Keratinocyte (primary cell): ENCODE data around the gene TRAF3. TPM values are rescaled to one million over a fixed set of nuclear protein-coding genes. Genes with fewer than 3 reads are reported as not detected.

Source experiments
- DNase-seq: peaks from one replicate; pipeline ENCODE4 v3.0.0-alpha.2; 2011; ENCODE audit warnings: low read depth, missing footprints, low spot score
- FAIRE-seq: peaks from 2 replicates; lab custom pipeline; 2011; peaks lifted over from hg19 to GRCh38; lab: Jason Lieb, UNC
- H2AFZ ChIP-seq: 2 replicates; pipeline ENCODE4 v1.6.0; 2012; ENCODE audit warnings: low read length, control low read depth, inconsistent platforms; ENCODE audit not compliant: control insufficient read depth
- H3K27ac ChIP-seq: 2 replicates; pipeline ENCODE4 v1.5.1; 2011; ENCODE audit warnings: low read length; ENCODE audit not compliant: control insufficient read depth, insufficient read depth
- H3K27me3 ChIP-seq: 3 replicates; pipeline ENCODE4 v1.6.0; 2011; ENCODE audit warnings: low read length; ENCODE audit not compliant: control insufficient read depth, insufficient read depth; ENCODE audit errors: extremely low read depth
- H3K36me3 ChIP-seq, 2 experiments: 2 replicates in 1 of 2; 3 replicates in 1 of 2; pipeline ENCODE4 v1.5.1; 2011; ENCODE audit warnings: low read length in 2 of 2, mild to moderate bottlenecking in 1 of 2; ENCODE audit not compliant: control insufficient read depth in 2 of 2, insufficient read depth in 2 of 2; ENCODE audit errors: extremely low read depth in 1 of 2
- H3K4me1 ChIP-seq: 3 replicates; pipeline ENCODE4 v1.5.1; 2011; ENCODE audit warnings: low read length; ENCODE audit not compliant: control insufficient read depth, insufficient read depth; ENCODE audit errors: extremely low read depth
- H3K4me2 ChIP-seq: 3 replicates; pipeline ENCODE4 v1.6.0; 2011; ENCODE audit warnings: low read depth, low read length; ENCODE audit not compliant: control insufficient read depth, insufficient read depth; ENCODE audit errors: extremely low read depth
- H3K4me3 ChIP-seq, 3 experiments: fragments of 200-600 bp in 1 of 3; sonication (generic) in 1 of 3; 2 replicates in 2 of 3; 3 replicates in 1 of 3; pipeline ENCODE4 v1.5.1; 2011 to 2016; ENCODE audit warnings: low read length in 3 of 3, mild to moderate bottlenecking in 3 of 3, control low read depth in 2 of 3, inconsistent platforms in 1 of 3, low read depth in 1 of 3, mixed read lengths in 1 of 3, mixed run types in 1 of 3, moderate library complexity in 1 of 3; ENCODE audit not compliant: control insufficient read depth in 2 of 3, insufficient read depth in 2 of 3; ENCODE audit errors: extremely low read depth in 1 of 3
- H3K79me2 ChIP-seq: 2 replicates; pipeline ENCODE4 v1.6.0; 2012; ENCODE audit warnings: low read length; ENCODE audit not compliant: control insufficient read depth, insufficient read depth
- H3K9ac ChIP-seq: 3 replicates; pipeline ENCODE4 v1.6.0; 2011; ENCODE audit warnings: low read length; ENCODE audit not compliant: control insufficient read depth, insufficient read depth; ENCODE audit errors: extremely low read depth
- H3K9me1 ChIP-seq: 3 replicates; pipeline ENCODE4 v1.6.0; 2011; ENCODE audit warnings: low read length; ENCODE audit not compliant: control insufficient read depth, insufficient read depth; ENCODE audit errors: extremely low read depth
- H3K9me3 ChIP-seq: 2 replicates; pipeline ENCODE4 v1.5.1; 2012; ENCODE audit warnings: low read depth, low read length; ENCODE audit not compliant: control insufficient read depth
- H4K20me1 ChIP-seq: 3 replicates; pipeline ENCODE4 v1.6.0; 2011; ENCODE audit warnings: low read length; ENCODE audit not compliant: control insufficient read depth, insufficient read depth; ENCODE audit errors: extremely low read depth
- EZH2 ChIP-seq: IDR thresholded peaks from one replicate; pipeline ENCODE4 v1.6.1; 2012; ENCODE audit warnings: inconsistent platforms, mild to moderate bottlenecking, low read length, moderate library complexity
- dilution Hi-C: fragments of 300-500 bp; cut with MboI; formaldehyde crosslinking; loops from one replicate; pipeline ENCODE4 v1.7.0; 2020; ENCODE audit warnings: low sequenced_read_pairs; ENCODE audit not compliant: extremely low pct_ligation_motif_present
- polyA plus RNA-seq, 5 experiments: library from polyadenylated mRNA; depleted of rRNA in 3 of 5; stranded (reverse) in 3 of 5; stranded (forward) in 1 of 5; unstranded in 1 of 5; fragments of >200 nt; gene quantifications; 1 replicate in 1 of 5; 2 replicates in 3 of 5; 3 replicates in 1 of 5; pipeline versions ENCODE4 v1.2.1 to v1.2.3, GENCODE V29; 2011 to 2012; ENCODE audit warnings: missing spikeins in 2 of 5, low read depth in 1 of 5, low replicate concordance in 1 of 5
- TF ChIP-seq, protein P1 (sequence below), 3 experiments: IDR thresholded peaks in 1 of 3; conservative IDR thresholded peaks in 1 of 3; optimal IDR thresholded peaks in 1 of 3; 2 replicates in 2 of 3; 3 replicates in 1 of 3; pipeline versions ENCODE3 to v1.5.1; 2011; ENCODE audit warnings: low read length in 3 of 3, mild to moderate bottlenecking in 3 of 3, moderate library complexity in 2 of 3, control low read depth in 1 of 3, inconsistent platforms in 1 of 3; ENCODE audit not compliant: insufficient read depth in 2 of 3; ENCODE audit errors: extremely low read depth in 1 of 3

Gene TRAF3
- polyA plus RNA-seq, 1 donor (not counting 4 experiments of a cell fraction or from before 2014, with no cell fraction given): 12.5 TPM

DNA sequence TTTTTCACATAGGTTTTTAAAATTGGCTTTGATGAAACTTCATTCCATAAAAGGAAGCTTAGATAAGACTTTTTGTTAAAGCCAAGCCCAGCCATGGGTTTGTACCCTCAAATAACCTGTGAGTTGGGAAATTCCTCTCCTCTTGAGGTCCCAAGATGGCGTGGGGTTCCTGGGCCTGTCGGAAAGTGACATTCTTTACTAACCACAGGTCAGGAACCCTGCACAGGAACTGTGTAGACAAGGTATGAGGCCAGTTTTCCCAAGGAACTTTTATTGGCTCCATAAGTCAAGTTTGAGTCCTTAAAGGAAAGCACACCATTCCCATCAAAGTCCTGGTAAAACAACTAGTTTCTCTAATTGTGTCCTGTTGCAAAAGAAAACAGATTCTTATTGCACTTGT lies 80.2 kb downstream of the TRAF3 start:
- Histone ChIP-seq H3K9ac (no peak overlapping the region), H3K4me2 (no peak overlapping the region), H3K36me3 (no peaks in the 10 kb centered on the region), H3K9me1 (no peaks in the 10 kb centered on the region), H3K9me3 (no peaks in the 10 kb centered on the region), H3K27me3 (no peaks in the 10 kb centered on the region), H3K4me3 (no peak overlapping the region), H4K20me1 (no peaks in the 10 kb centered on the region), H3K79me2 (no peaks in the 10 kb centered on the region), H3K4me1 (peaks cover 2% of the 10 kb centered on the region), H3K27ac (no peak overlapping the region), H2AFZ (no peak overlapping the region)
- TF ChIP-seq, protein P1, sequence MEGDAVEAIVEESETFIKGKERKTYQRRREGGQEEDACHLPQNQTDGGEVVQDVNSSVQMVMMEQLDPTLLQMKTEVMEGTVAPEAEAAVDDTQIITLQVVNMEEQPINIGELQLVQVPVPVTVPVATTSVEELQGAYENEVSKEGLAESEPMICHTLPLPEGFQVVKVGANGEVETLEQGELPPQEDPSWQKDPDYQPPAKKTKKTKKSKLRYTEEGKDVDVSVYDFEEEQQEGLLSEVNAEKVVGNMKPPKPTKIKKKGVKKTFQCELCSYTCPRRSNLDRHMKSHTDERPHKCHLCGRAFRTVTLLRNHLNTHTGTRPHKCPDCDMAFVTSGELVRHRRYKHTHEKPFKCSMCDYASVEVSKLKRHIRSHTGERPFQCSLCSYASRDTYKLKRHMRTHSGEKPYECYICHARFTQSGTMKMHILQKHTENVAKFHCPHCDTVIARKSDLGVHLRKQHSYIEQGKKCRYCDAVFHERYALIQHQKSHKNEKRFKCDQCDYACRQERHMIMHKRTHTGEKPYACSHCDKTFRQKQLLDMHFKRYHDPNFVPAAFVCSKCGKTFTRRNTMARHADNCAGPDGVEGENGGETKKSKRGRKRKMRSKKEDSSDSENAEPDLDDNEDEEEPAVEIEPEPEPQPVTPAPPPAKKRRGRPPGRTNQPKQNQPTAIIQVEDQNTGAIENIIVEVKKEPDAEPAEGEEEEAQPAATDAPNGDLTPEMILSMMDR (optimal IDR thresholded peaks at IDR 0.05 in 1 of 3, IDR thresholded peaks at IDR 0.05 in 1 of 3, conservative IDR thresholded peaks at IDR 0.05 in 1 of 3; ENCODE audit: extremely low read depth in 1 of 3, insufficient read depth in 2 of 3, low read length in 3 of 3): no peak
- TF ChIP-seq EZH2: no peak
- FAIRE-seq (no peak), DNase-seq (no peak)
- dilution Hi-C loops: no loop called here

DNA sequence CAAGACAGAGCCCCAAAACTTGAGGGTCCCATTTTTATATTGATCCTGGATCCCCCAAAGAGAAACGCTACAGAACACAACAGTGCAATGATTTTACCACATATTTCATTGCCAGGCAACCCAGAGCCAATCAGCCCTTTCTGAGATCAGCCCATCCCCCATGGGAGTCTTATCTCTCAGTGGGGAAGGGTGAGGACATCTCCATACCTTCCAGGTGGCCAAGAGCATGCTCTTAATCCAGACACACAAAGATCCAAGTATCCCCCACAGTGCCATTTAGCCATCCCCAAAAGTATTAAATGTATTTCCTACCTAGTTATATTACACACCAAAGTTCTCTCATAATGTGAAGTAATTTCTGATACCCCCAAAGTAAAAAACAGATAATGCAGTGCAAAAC lies 82.7 kb downstream of the TRAF3 start:
- Histone ChIP-seq H3K9me3 (no peaks in the 10 kb centered on the region), H3K4me3 (no peak overlapping the region), H3K27me3 (no peaks in the 10 kb centered on the region), H3K9ac (no peak overlapping the region), H3K4me1 (peaks cover 4% of the 10 kb centered on the region), H2AFZ (no peak overlapping the region), H4K20me1 (no peaks in the 10 kb centered on the region), H3K79me2 (no peaks in the 10 kb centered on the region), H3K36me3 (no peaks in the 10 kb centered on the region), H3K27ac (no peak overlapping the region), H3K9me1 (no peaks in the 10 kb centered on the region), H3K4me2 (no peak overlapping the region)
- dilution Hi-C loops: no loop called here
- no peak for FAIRE-seq
- no peak for DNase-seq
- no peak for TF ChIP-seq EZH2
- TF ChIP-seq, protein P1 (optimal IDR thresholded peaks at IDR 0.05 in 1 of 3, IDR thresholded peaks at IDR 0.05 in 1 of 3, conservative IDR thresholded peaks at IDR 0.05 in 1 of 3; ENCODE audit: extremely low read depth in 1 of 3, insufficient read depth in 2 of 3, low read length in 3 of 3): no peak
